Activated T-helper 9 cell treated with anti-CD3 and anti-CD28 coated beads, Interleukin-2, amount 50 U/mL, for 16 hours (primary cell): ENCODE results near the gene KIF17.
A peak's percentile ranks its signal among the peaks of the same experiment; 100 is the strongest.

Experiments used
- DNase-seq: peaks from one replicate; pipeline ENCODE4 v3.0.0-alpha.2; 2020; ENCODE audit warnings: low read depth

KIF17 gene

GRCh38 chr1:20717452-20718342 lies at the start of gene KIF17:
TSS of gene KIF17 (minus strand) at chr1:20718007. CDS start at chr1:20717706, 301 bp downstream.
- DNase-seq, result peak; percentile 55

DNA sequence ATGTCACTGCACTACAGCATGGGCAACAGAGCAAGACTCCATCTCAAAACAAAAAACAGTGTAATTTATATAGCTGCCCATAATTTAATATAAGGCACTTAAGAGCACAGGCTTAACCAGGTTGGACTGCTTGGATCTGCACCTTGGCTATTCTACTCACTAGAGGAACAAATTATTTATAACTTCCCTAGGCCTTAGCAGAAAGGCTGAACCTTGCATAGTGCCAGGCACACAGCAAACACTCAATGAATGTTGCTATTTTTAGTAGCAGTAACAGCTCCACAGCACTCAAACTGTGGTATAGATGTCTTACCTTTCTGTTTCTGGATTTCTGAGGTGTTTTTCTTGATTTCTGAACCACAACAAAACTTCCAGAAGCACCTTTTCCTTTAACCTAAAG lies 49.5 kb upstream of the KIF17 start:
- DNase-seq, result no peak

DNA sequence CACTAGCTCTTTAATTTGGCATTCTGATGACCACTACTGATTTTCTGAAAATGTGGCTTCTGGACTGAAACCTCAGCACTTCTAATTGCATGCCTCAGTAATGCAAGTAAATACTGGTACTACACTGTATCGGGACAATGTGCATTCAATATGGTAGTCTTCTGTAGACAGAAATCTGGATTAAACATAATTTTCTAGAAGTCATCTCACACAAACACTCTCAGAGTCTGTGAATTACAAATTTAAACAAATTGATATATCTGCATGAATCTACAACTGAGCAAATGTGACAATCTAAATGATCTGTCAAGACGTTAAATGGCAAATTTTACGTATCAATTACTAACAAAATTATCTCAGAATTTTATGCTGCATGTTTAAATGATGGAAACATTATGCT lies 45.6 kb upstream of the KIF17 start:
- DNase-seq, result no peak

DNA sequence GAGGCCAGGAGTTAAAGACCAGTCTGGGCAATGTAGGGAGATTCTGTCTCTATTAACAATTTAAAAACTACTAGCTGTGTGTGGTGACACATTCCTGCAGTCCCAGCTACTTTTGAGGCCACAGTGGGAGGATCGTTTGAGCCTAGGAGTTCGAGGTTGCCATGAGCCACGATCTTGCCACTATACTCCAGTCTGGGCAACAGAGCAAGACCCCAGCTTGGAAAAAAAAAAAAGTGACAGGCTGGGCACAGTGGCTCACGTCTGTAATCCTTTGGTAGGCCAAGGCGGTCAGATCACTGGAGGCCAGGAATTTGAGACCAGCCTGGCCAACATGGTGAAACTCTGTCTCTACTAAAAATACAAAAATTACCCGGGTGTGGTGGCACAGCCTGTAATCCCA lies 42.5 kb upstream of the KIF17 start:
- DNase-seq, result no peak

GRCh38 chr1:20753589-20753988 lies 35.8 kb upstream of the KIF17 start:
- no peak for DNase-seq

GRCh38 chr1:20751462-20751990 lies 33.7 kb upstream of the KIF17 start:
- DNase-seq, result no peak

GRCh38 chr1:20742671-20743070 lies 24.9 kb upstream of the KIF17 start:
- no peak for DNase-seq

- no peak for DNase-seq
Measured at GRCh38 chr1:20740781-20741180, 23.0 kb upstream of the KIF17 start.

GRCh38 chr1:20739225-20739624 lies 21.4 kb upstream of the KIF17 start:
- no peak for DNase-seq

GRCh38 chr1:20735581-20736111 lies 17.8 kb upstream of the KIF17 start:
- no peak for DNase-seq

GRCh38 chr1:20733360-20733975 lies 15.7 kb upstream of the KIF17 start:
- no peak for DNase-seq

DNA sequence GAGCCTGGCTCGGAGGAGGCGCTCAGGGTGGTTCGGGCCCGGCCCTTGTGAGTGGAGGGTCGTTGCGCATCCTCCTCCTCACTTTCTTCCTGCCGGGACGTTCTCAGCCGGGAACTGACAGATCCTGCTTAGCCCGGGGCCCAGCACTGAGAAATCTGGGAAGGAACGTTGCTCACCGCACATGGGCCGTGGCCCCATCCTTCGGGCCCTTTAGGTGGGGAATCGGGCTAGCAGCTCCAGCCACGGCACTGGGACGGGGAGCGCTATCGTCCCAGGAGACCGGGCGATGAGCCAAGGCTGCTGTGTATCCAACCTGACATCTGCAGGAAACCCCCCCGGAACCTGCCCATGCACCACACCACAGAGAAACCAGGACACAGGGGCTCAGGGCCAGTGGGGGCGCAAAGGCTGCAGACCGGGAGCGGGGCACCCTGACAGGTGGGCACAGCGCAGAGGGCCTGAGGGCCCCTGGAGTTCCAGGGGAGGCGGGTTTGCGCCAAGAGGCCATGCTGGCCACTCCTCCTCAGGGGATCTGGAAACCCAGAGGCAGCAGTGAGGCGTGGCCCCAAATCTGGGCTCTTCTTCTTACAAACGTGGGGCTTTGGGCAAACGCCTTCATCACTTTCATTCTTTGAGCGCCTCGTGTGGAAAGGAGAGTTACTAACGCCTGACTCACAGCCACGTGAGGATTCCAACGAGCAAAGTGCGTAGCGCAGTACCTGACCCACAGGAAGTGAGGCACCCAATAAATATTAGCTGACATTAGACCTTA lies 15.0 kb upstream of the KIF17 start, which contains the start of gene SH2D5:
Gene SH2D5 (minus strand): TSS at position 116 of the 772 bp plus-strand sequence. CDS start 4,659 bp downstream, outside the sequence.
- DNase-seq, result peak; percentile 56

GRCh38 chr1:20732071-20732587 lies 14.3 kb upstream of the KIF17 start:
- DNase-seq, result peak; percentile 29

- no peak for DNase-seq
Measured at GRCh38 chr1:20731057-20731991, 13.5 kb upstream of the KIF17 start.

DNA sequence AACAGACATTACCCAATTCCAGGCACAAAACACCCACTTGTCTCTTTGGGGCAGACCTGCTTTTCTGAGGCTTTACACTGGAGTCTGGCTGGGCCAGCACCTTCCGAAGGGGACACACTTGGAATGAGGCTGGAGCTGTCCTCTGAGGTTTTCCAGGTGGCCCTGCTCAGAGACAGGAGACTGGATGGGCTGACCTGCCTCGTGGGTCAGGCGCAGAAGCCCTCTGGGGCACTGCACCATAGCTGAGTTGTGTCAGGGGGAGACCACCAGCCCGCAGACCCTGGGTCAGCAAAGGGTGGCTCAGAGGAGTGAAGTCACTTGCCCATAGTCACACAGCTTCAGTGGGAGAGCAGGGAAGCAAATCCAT lies 12.9 kb upstream of the KIF17 start:
- DNase-seq, result no peak

- DNase-seq, result no peak
Measured at GRCh38 chr1:20729990-20730689, 12.3 kb upstream of the KIF17 start.

GRCh38 chr1:20729155-20729931 lies 11.5 kb upstream of the KIF17 start:
- DNase-seq, result no peak

DNA sequence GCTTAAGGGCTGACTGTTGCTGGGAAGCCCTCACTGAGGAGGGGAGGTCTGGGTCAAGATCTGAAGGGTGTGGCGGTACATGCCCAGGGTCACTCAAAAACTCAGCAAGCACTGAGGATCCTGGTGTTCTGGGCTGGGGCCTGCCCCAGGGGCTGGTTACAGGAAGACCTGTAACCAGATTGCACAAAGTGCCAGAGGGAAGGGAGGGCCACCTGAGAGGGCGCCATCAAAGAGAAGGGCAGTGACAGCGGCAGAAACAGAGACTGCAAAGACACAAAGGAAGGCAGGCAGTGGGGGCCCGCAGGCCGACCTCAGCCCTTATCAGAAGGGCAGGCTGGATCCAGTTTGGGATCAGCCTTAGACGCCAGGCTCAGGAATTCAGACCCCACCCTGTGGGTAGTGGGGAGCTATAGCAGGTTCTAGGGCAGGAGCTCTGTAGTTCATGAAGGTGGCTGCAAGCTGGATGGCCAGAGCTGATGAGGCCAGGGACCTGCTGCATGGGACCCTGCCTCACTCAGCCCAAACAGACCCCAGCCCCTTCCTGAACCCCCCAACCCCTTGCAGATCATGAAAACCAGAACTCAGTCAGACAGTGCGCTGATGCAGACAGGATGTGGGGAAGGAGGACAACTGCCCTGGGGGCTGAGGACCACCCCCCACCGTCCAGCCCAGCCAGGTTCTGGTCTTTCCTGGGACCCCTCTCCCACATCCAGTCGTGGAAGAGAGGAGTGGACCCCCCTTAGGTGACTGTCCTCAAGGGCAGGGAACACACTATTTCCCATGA lies 10.8 kb upstream of the KIF17 start:
- DNase-seq, result no peak
